ENCODE measurements around the gene CLRN3. TPM values are rescaled to one million over a fixed set of nuclear protein-coding genes. Genes with fewer than 3 reads are reported as not detected.

CLRN3 gene
- total RNA-seq, 1 donor from 2014 or later = not detected

GRCh38 chr10:127851661-127852194, 41.0 kb downstream of the CLRN3 start:
- DNase-seq (ENCODE audit: extremely low read depth, low read depth, low spot score) = no peak

- DNase-seq (ENCODE audit: extremely low read depth, low read depth, low spot score) = no peak
Observed at GRCh38 chr10:127850944-127851343, 41.8 kb downstream of the CLRN3 start.

- DNase-seq (ENCODE audit: extremely low read depth, low read depth, low spot score) = no peak
Observed at GRCh38 chr10:127849921-127850320, 42.8 kb downstream of the CLRN3 start.

DNA sequence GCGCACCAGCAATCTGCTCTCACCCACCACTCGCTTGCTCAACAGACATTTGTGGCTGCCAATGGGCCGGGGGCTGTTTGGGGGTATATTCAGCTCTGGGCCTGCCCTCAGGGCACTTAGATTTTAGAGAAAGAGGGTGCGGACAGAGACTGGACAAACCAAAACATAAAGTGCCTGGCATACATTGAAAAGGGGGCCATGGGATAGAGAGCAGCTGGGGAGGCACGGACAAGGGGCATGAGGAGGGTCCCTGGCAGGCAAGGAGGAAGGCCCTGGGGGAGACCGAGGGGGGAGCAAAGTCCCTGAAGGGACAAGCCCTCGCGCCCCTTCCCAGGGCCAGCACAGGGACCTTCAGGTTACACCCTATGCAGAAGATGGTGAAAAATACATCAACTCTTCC, 43.5 kb downstream of the CLRN3 start:
- DNase-seq (ENCODE audit: extremely low read depth, low read depth, low spot score) = no peak

GRCh38 chr10:127848226-127848625, 44.5 kb downstream of the CLRN3 start:
- DNase-seq (ENCODE audit: extremely low read depth, low read depth, low spot score) = no peak

DNA sequence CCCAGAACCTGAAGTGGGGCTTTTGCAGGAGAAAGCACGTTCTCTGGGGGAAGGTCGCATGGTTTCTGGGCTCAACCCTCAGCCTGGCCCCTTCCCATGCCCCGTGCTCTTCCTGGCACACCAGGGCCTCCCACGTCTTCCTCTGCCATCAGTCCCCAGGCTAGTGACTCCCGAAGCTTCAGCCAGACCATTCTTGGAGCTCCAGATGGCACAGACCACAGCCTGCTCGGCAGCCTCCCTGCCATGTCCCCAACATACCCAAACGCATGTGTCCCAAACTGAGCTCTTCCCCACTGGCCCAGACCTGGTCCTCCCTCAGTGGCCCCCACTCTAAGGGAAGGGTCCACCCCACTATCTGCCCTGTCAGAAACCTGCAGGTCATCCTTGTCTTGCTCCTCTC, 47.0 kb downstream of the CLRN3 start:
- no peak for DNase-seq (ENCODE audit: extremely low read depth, low read depth, low spot score)

DNA sequence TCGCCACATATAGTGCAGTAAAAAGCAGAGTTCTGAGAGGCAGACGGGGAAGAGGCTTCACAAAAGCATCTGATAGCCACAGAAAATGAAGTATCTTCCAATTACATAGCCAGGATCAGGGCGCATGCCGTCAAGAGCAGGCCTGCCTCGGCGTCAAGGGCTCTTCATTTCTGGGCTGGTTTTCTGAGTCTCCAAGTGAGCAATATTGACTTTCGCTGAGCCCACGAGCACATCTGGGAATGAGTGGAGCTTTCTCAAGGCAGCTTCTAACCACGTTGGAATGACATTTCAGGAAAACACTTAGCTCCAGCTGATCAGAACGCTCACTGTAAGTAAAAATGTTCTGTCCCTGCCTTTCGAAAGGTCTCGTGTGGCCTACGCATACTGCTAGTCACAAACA, 51.9 kb downstream of the CLRN3 start:
- DNase-seq (ENCODE audit: extremely low read depth, low read depth, low spot score) = no peak

DNA sequence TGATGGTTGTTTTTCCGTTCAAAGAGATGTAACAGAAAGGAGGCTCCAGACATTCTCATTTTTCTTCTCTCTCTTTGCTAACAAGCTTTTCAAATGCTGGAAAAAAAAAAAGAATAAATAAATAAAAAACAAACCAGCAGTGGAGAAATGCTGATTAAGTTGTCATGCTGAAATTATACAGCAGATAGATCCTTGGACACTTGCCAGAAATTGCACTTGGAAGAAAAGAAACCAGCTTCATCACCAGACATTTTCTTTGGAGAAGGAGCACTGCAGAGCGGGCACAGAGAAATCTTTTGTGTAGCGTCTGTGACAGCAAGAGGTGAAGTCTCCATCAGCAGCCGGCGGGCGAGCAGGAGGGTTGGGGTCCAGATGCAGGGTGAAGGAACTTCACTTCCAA, 55.8 kb downstream of the CLRN3 start:
- DNase-seq (ENCODE audit: extremely low read depth, low read depth, low spot score) = no peak

- no peak for DNase-seq (ENCODE audit: extremely low read depth, low read depth, low spot score)
Observed at GRCh38 chr10:127836176-127836575, 56.6 kb downstream of the CLRN3 start.

GRCh38 chr10:127834791-127835190, 58.0 kb downstream of the CLRN3 start:
- no peak for DNase-seq (ENCODE audit: extremely low read depth, low read depth, low spot score)

DNA sequence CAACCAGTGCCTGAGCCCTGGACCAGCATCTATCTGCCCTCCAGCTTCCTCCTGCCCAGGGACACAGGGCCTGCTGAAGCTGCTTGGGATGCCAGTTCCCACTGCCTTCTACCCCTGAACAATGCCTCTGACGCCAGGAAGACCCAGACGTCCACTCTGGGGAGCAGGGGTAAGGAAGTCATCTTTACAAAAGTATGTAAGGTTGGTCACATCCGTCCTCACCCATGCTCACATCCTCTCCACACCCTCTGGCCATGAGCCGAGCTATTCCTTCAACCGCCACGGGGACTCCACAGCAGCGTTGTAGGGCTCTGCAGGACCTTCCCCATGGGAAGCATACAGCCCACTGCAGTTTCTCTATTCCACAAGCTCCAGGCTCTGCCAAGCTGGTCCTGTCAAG, 58.5 kb downstream of the CLRN3 start:
- DNase-seq (ENCODE audit: extremely low read depth, low read depth, low spot score) = no peak

GRCh38 chr10:127833804-127834203, 58.9 kb downstream of the CLRN3 start:
- no peak for DNase-seq (ENCODE audit: extremely low read depth, low read depth, low spot score)

- no peak for DNase-seq (ENCODE audit: extremely low read depth, low read depth, low spot score)
Observed at GRCh38 chr10:127832501-127832900, 60.2 kb downstream of the CLRN3 start.

- no peak for DNase-seq (ENCODE audit: extremely low read depth, low read depth, low spot score)
Observed at GRCh38 chr10:127830414-127830813, 62.3 kb downstream of the CLRN3 start.

Other genes starting within 250 kb of the CLRN3 start
- not detected in 2 replicates for gene FOXI2, start 155.8 kb downstream of the CLRN3 start, total RNA-seq
- gene PTPRE, start 14.2 kb upstream of the CLRN3 start, total RNA-seq = 49.3 and 90.1 TPM in 2 replicates
- 8.9 and 25.0 TPM in 2 replicates for gene MKI67, start 233.5 kb upstream of the CLRN3 start, total RNA-seq